GM12878 (cell line): ENCODE measurements around the gene TUT1. TPM values are rescaled to one million over a fixed set of nuclear protein-coding genes. Genes with fewer than 3 reads are reported as not detected.

Source experiments
- ATAC-seq: fragments of 200-7000 bp; cut with Tn5 transposase; 3 replicates; pipeline ENCODE4 v1.9.1; 2020; ENCODE audit warnings: mild to moderate bottlenecking, moderate library complexity
- BruUV-seq: library from RNA; stranded (reverse); fragments of 400-500 nt; replicated peaks from 2 replicates; lab custom pipeline; 2021; lab: Mats Ljungman, UMichigan
- CTCF ChIA-PET: fragments of 300-600 bp; sonication (Branson Sonifier 250); formaldehyde crosslinking; extraction: SDS; loops from one replicate; lab custom pipeline; 2021; ENCODE audit warnings: inconsistent platforms; lab: Yijun Ruan, JAX
- POLR2A ChIA-PET: fragments of 350-600 bp; formaldehyde crosslinking; extraction: SDS; loops from one replicate; lab custom pipeline; 2021; ENCODE audit warnings: inconsistent platforms; lab: Charles Lee
- RAD21 ChIA-PET: fragments of 300-600 bp; sonication (Branson Sonifier 250); formaldehyde crosslinking; loops from one replicate; lab custom pipeline; 2023; ENCODE audit warnings: antibody characterized with exemption; ENCODE audit not compliant: unreplicated experiment; lab: Charles Lee
- SMC1A ChIA-PET: fragments of 300-600 bp; sonication (Branson Sonifier 250); formaldehyde crosslinking; loops from one replicate; lab custom pipeline; 2023; ENCODE audit not compliant: unreplicated experiment, uncharacterized antibody; lab: Charles Lee
- DNase-seq: peaks from one replicate; pipeline ENCODE4 v3.0.0-alpha.2; 2011; ENCODE audit warnings: low read depth, low spot score
- FAIRE-seq: peaks from 3 replicates; lab custom pipeline; 2011; peaks lifted over from hg19 to GRCh38; lab: Jason Lieb, UNC
- H2AFZ ChIP-seq: 2 replicates; pipeline ENCODE4 v1.6.0; 2011; ENCODE audit warnings: low read depth, low read length, control low read depth; ENCODE audit not compliant: control insufficient read depth
- H3K27ac ChIP-seq: 2 replicates; pipeline ENCODE4 v1.5.1; 2011; ENCODE audit warnings: control low read depth; ENCODE audit not compliant: control insufficient read depth, insufficient read depth
- H3K27me3 ChIP-seq, 2 experiments: replicated peaks in 1 of 2; 2 replicates each; pipeline versions ENCODE4 v1.6.0 to v1.6.1; 2011; ENCODE audit warnings: low read length in 1 of 2; ENCODE audit not compliant: control insufficient read depth in 2 of 2, insufficient read depth in 2 of 2
- H3K36me3 ChIP-seq, 2 experiments: 2 replicates each; pipeline ENCODE4 v1.5.1; 2011; ENCODE audit warnings: low read length in 1 of 2; ENCODE audit not compliant: control insufficient read depth in 2 of 2, insufficient read depth in 2 of 2
- H3K4me1 ChIP-seq: 2 replicates; pipeline ENCODE4 v1.6.1; 2011; ENCODE audit warnings: mild to moderate bottlenecking, low read length, moderate library complexity, mixed read lengths; ENCODE audit not compliant: control insufficient read depth, insufficient read depth
- H3K4me2 ChIP-seq: 2 replicates; pipeline ENCODE4 v1.6.0; 2011; ENCODE audit warnings: control low read depth; ENCODE audit not compliant: control insufficient read depth, insufficient read depth
- H3K4me3 ChIP-seq: fragments of 200-600 bp; sonication (generic); 2 replicates; pipeline ENCODE4 v1.5.1; 2016
- H3K79me2 ChIP-seq: 2 replicates; pipeline ENCODE4 v1.6.0; 2011; ENCODE audit warnings: low read length; ENCODE audit not compliant: control insufficient read depth, insufficient read depth
- H3K9ac ChIP-seq: 2 replicates; pipeline ENCODE4 v1.8.0; 2011; ENCODE audit warnings: low read length, control low read depth, mixed read lengths; ENCODE audit not compliant: control insufficient read depth, insufficient read depth
- H3K9me3 ChIP-seq: replicated peaks from 3 replicates; pipeline ENCODE4 v1.5.1; 2011; ENCODE audit warnings: mild to moderate bottlenecking, low read length; ENCODE audit not compliant: control insufficient read depth, insufficient read depth
- H4K20me1 ChIP-seq: 2 replicates; pipeline ENCODE4 v1.6.0; 2011; ENCODE audit not compliant: control insufficient read depth, insufficient read depth
- ASH2L ChIP-seq: fragments of 300-600, 200-600 bp; sonication (generic); IDR thresholded peaks from 2 replicates; pipeline ENCODE4 v1.6.1; 2017; ENCODE audit warnings: low read depth, mild to moderate bottlenecking, borderline replicate concordance
- ATF3 ChIP-seq: IDR thresholded peaks from 2 replicates; pipeline ENCODE4 v1.6.1; 2011; ENCODE audit warnings: low read depth, mild to moderate bottlenecking, low read length, moderate library complexity, borderline replicate concordance; ENCODE audit errors: extremely low read depth
- ATF7 ChIP-seq: fragments of 450-650 bp; IDR thresholded peaks from 2 replicates; pipeline ENCODE4 v1.6.1; 2016; ENCODE audit warnings: low read depth, mild to moderate bottlenecking
- CBX5 ChIP-seq: sonication (generic); IDR thresholded peaks from 2 replicates; pipeline ENCODE4 v1.6.1; 2016; ENCODE audit warnings: low read depth, moderate library complexity, mild to moderate bottlenecking, inconsistent platforms
- CREM ChIP-seq: IDR thresholded peaks from 2 replicates; pipeline ENCODE4 v1.6.1; 2014; ENCODE audit warnings: antibody characterized with exemption, low read depth
- DPF2 ChIP-seq: fragments of 450-650 bp; IDR thresholded peaks from 2 replicates; pipeline ENCODE4 v1.6.1; 2017; ENCODE audit warnings: mild to moderate bottlenecking
- E4F1 ChIP-seq: fragments of 450-650 bp; IDR thresholded peaks from 2 replicates; pipeline ENCODE4 v1.6.1; 2018; ENCODE audit warnings: borderline replicate concordance, mild to moderate bottlenecking; ENCODE audit not compliant: partially characterized antibody
- HSF1 ChIP-seq: fragments of 150-350 bp; IDR thresholded peaks from 2 replicates; pipeline ENCODE4 v1.6.1; 2014; ENCODE audit warnings: mild to moderate bottlenecking, low read depth, low read length
- IKZF1 ChIP-seq: fragments of 450-650 bp; conservative IDR thresholded peaks from 2 replicates; pipeline ENCODE4 v1.6.1; 2017; ENCODE audit warnings: antibody characterized with exemption, mild to moderate bottlenecking
- MEF2B ChIP-seq: fragments of 450-650 bp; IDR thresholded peaks from 2 replicates; pipeline ENCODE4 v1.6.1; 2018; ENCODE audit warnings: mild to moderate bottlenecking, moderate library complexity; ENCODE audit not compliant: partially characterized antibody, poor library complexity, severe bottlenecking
- NFIC ChIP-seq: IDR thresholded peaks from 2 replicates; pipeline ENCODE4 v1.6.1; 2012; ENCODE audit warnings: low read depth, mild to moderate bottlenecking, inconsistent platforms, low read length, moderate library complexity
- RCOR1 ChIP-seq: conservative IDR thresholded peaks from 2 replicates; pipeline ENCODE4 v1.6.1; 2012; ENCODE audit warnings: low read depth, low read length, improper control_type of control experiment
- SREBF1 ChIP-seq: IDR thresholded peaks from 2 replicates; pipeline ENCODE4 v1.6.1; 2012; ENCODE audit warnings: mild to moderate bottlenecking, low read length
- ZNF24 ChIP-seq: fragments of 450-650 bp; IDR thresholded peaks from 2 replicates; pipeline ENCODE4 v1.6.1; 2017; ENCODE audit warnings: antibody characterized with exemption, mild to moderate bottlenecking
- ZNF384 ChIP-seq: IDR thresholded peaks from 2 replicates; pipeline ENCODE4 v1.6.1; 2012; ENCODE audit warnings: low read depth, mild to moderate bottlenecking, low read length, improper control_type of control experiment, borderline replicate concordance
- whole genome bisulfite sequencing: methylation state at CpG from one replicate; pipeline ENCODE4 v1.1.6; 2016; ENCODE audit warnings: low lambda C conversion rate; ENCODE audit not compliant: insufficient replicate concordance, insufficient coverage; ENCODE audit errors: missing lambda C conversion rate; 5-methylcytosine and 5-hydroxymethylcytosine counted together
- in situ Hi-C: fragments of 300-500 bp; cut with MboI; formaldehyde crosslinking; loops from 9 replicates; pipeline ENCODE4 v1.14.3; 2018; ENCODE audit warnings: mixed read lengths
- intact Hi-C: fragments of 100-400 bp; cut with micrococcal nuclease; formaldehyde crosslinking; loops from one replicate; pipeline ENCODE4 v1.14.2; 2022; ENCODE audit not compliant: unreplicated experiment
- polyA plus RNA-seq, 11 experiments: library from polyadenylated mRNA; depleted of rRNA in 4 of 11; unstranded in 6 of 11; stranded (reverse) in 5 of 11; fragments of >200 nt; fragmentation: Nextera tagmentation in 4 of 11; fragmentation: Illumina TruSeq in 1 of 11; extraction: Ambion mirVana in 4 of 11; extraction: Trizol in 1 of 11; gene quantifications; 1 replicate in 1 of 11; 2 replicates in 10 of 11; pipeline versions ENCODE4 v1.2.1 to v1.2.3, GENCODE V29; 2011 to 2016; ENCODE audit warnings: inconsistent platforms in 2 of 11, missing spikeins in 2 of 11, low read depth in 1 of 11
- total RNA-seq, 4 experiments: library from RNA; depleted of rRNA in 3 of 4; stranded (reverse); fragments of >200 nt in 3 of 4; fragmentation: Illumina TruSeq in 1 of 4; extraction: Trizol in 1 of 4; gene quantifications; 2 replicates each; pipeline versions ENCODE4 v1.2.1 to v1.2.3, GENCODE V29; 2013 to 2021

The TUT1 gene
- total and polyA plus RNA-seq, 10 of the 15 experiments (the other 5 are each of a cell fraction or from before 2014, with no cell fraction given) = 1.1 to 29.9 (median 16.2) TPM

DNA sequence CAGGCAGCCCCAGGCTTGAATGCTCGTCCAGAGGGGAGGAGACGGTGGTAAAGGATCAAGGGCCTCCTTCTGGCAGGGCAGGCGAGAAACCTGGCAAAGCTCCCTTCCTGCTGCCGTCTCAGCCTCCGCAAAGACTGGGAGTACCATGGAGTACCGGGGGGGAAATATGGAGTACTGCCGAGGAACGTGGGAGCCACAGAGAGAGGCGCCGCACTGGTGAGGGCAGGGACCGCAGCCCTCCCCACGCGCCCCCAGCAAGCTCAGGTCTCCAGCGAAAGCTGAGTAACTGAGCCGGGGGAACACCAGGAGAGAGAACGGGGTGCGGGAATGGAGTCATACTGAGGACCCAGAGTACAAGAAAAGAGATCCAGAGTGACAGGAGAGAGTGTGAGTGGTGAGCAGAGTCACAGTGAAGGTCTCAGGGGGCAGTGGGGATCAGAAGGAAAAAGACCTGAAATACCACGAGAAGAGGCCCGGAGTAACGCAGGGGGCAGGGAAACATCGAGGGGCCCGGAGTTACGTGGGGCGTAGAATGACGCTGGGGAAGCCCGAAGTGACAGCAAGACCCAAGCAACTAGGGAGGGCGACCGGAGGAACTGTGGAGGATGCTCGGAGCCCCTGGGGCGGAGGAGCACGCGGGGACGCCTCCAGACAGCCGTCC is 20.5 kb upstream of the TUT1 start (continued):
- TF ChIP-seq MEF2B = peak; percentile 35

GRCh38 chr11:62610814-62611704 is 19.7 kb upstream of the TUT1 start:
- intact Hi-C loops = loop anchor here (5.0 kb wide), 1 partner anchor 61 kb away; the partner anchor contains the start of genes LBHD1 and UQCC3
- Histone ChIP-seq H3K4me2 (peak overlapping the region; percentile 97), H2AFZ (peak overlapping the region; percentile 85), H3K4me1 (peaks cover 14% of the 10 kb centered on the region), H4K20me1 (no peaks in the 10 kb centered on the region; the same call in 1 of the 2 replicates), H3K9ac (peak overlapping the region; percentile 95), H3K36me3 (no peaks in the 10 kb centered on the region; a peak in 1 of 4 replicates), H3K4me3 (peak overlapping the region; percentile 94), H3K9me3 (no peaks in the 10 kb centered on the region), H3K27ac (peak overlapping the region; percentile 81), H3K79me2 (peaks cover 16% of the 10 kb centered on the region), H3K27me3 (no peaks in the 10 kb centered on the region)
- FAIRE-seq = no peak
- CTCF ChIA-PET = interaction anchor here (0.5 to 4.9 kb wide), 16 partner anchors 10 to 270 kb away, joined by 3 to 41 read pairs (median 4); partner anchors contain the start of genes B3GAT3, MTA2, SLC3A2 and TUT1
- no peak for ATAC-seq
- RAD21 ChIA-PET = interaction anchor here (0.8 to 2.1 kb wide), 8 partner anchors 9 to 243 kb away, joined by 3 to 9 read pairs (median 4); partner anchors contain the start of genes B3GAT3, C11orf98, CSKMT and MTA2
- no peak for DNase-seq
- in situ Hi-C loops = no loop called here
- BruUV-seq = no TSS peak
- WGBS = 58% methylated on average over 26 of the region's 28 CpGs
- SMC1A ChIA-PET = interaction anchor here (0.7 to 2.9 kb wide), 10 partner anchors 9 to 143 kb away, joined by 3 to 19 read pairs (median 4); partner anchors contain the start of genes B3GAT3, INTS5, MTA2 and TUT1
- POLR2A ChIA-PET = interaction anchor here (0.5 to 2.6 kb wide), 19 partner anchors 8 to 245 kb away, joined by 3 to 13 read pairs (median 3); partner anchors contain the start of genes B3GAT3, C11orf98, CSKMT and LBHD1
- TF ChIP-seq SREBF1 (no peak), ZNF24 (no peak), E4F1 (no peak), CREM (no peak), RCOR1 (no peak), HSF1 (no peak), ZNF384 (no peak), ATF7 (no peak), CBX5 (no peak), ATF3 (no peak), NFIC (no peak), ASH2L (no peak), IKZF1 (no peak), DPF2 (no peak)
